Body of pancreas (tissue), 4 donors: ENCODE data around the gene STX11.

Source experiments
- CTCF ChIP-seq, 7 experiments: fragments of 450-650 bp in 4 of 7; fragments of 200-600 bp in 3 of 7; sonication (generic) in 3 of 7; IDR thresholded peaks; one replicate each; pipeline ENCODE4 v1.5.1; 2016 to 2019; ENCODE audit warnings: antibody characterized with exemption in 7 of 7
- POLR2A ChIP-seq, 3 donors: fragments of 450-650 bp; IDR thresholded peaks; one replicate each; pipeline ENCODE4 v1.6.1; 2016; ENCODE audit warnings: antibody characterized with exemption in 3 of 3, mild to moderate bottlenecking in 2 of 3

DNA sequence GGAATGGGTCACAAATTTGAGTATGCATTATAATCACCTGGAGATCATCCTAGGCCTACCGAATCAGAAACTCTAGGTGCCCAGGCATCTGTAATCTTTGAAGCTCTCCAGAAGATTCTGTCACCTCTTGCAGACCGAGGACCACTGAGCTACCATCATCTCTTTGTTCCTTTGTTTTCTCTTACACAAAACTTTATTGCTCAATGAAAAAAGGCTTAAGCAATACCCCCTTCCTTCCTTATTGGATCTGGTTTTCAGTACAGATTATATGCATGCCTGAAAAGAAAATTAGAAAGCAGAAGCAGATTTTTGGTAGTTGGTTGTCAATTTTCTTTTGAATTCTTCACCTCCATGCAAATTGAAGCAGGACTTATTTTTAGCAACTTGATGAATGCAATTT lies 31.3 kb downstream of the STX11 start:
- TF ChIP-seq CTCF (IDR thresholded peaks at IDR 0.05): no peak
- TF ChIP-seq POLR2A (IDR thresholded peaks at IDR 0.05): no peak
